H4 (cell line): ENCODE measurements around the gene MEGF6. TPM values are rescaled to one million over a fixed set of nuclear protein-coding genes. Genes with fewer than 3 reads are reported as not detected.

ENCODE experiments used
- DNase-seq: peaks from one replicate; pipeline ENCODE4 v3.0.0-alpha.2; 2015; ENCODE audit warnings: low spot score
- total RNA-seq: library from RNA; depleted of rRNA; stranded (reverse); fragments of >200 nt; shearing (Covaris generic); gene quantifications from 2 replicates; pipeline ENCODE4 v1.2.3, GENCODE V29; 2014

MEGF6 gene
- total RNA-seq, 1 experiment from 2014 or later: 1.1 TPM

DNA sequence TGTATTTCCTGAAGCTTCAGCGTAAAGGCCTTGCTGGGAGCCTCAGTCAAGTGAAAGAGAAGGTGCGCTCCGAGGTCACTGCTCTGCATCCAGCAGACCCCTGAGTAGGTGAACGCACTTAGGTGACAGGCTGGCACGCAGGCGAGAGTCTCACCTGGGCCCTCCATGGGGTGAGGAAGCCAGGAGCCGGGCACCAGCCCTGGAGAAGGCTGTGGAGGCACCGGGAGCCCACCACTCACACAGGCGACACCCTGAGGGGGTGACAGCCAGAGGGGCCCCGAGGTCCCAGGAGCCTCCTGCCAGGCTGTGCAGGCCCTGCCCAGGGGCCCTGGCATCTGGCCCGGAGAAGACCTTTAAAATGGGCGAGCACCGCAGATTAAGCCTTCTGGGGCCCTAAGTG is 89.2 kb downstream of the MEGF6 start:
- no peak for DNase-seq

DNA sequence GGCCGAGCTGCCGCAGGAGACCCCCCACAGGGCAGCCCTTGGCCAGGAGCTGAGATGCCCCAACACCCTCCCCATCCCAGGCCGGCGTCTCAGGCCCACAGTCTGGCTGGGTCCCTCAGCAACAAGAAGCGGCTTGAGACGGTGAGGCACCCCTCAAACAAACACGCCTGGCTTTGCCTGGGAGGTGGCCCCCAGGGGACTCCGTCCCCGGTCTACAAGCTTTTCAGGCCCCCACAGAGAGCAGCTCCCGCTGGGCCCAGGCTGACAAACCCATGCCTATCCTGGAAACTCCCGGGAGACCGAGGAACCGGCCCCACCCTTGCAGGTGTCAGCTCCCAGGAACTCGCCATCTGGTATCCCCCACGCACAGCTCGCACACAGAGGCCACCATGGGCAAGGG is 89.9 kb downstream of the MEGF6 start:
- no peak for DNase-seq

DNA sequence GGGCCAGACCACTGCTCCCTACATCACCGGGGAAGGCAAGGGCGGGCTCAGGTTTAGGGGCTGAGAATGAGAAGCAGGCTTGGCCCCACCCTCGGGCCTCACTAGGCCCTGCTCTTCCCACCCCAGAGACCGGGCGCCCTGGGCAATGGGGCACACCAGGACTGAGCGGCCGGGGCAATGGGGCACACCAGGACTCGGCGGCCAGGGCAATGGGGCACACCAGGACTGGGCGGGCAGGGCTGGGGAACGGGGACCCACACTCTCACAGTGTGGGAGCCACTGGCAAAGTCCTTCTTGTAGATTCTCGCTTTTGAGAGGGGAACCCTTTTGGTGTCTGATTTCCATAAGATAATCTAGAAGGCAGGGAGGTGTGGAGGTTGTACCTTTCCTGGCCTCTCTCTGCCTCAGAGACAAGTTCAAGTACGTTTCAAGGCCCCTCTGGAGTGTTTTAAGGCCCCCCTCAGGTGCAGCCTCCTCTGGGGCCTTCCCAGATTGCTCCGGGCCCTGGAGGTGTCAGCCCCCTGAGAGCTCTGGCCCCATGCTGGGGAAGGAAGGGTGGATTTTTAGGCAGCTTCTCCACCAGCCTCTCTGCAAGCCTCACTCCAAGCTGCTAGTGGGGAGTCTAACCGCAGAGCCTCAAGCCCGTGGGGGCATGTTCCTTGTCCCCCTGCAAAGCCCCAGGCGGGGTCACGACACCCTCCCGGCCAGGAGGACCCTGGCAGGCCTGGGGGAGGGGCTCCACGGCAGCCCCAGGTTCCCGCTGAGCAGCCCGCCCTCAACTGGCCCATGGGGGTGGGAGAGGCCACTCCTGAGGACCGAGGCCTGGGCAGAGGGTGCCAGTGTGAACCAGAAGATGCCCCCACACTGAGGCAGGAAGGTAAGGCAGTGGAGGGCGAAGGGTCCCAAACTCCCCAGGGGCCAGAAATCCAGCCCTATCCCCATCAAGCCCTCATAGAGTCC is 90.6 kb downstream of the MEGF6 start:
- DNase-seq: no peak

DNA sequence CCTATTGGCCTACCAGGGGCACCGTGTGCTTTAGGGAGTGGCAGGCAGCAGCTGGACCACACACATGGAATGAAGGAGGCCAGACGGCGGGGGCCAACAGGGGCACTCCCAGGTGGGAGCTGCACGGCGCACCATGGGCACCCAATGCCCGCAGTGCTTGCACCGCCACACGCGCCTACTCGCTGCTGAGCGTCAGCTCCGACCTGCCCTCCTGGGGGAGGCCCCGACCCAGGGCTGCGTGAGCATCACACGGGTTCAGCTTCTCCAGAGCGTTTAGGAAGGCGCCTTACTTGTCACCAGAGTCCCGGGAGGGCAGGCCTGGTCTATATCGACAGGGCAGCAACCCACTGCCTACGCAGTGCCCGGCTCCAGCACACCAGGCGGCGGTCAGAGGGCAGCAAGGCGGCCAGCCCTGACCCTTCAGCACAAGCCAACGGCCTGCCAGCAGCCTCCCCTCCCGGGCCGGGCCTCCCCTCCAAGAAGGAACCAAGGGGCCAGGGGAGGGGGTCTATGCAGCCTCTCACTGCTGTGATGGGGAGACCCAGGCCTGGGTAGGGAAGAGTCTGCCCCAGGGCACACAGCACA is 91.9 kb downstream of the MEGF6 start:
- DNase-seq: no peak

DNA sequence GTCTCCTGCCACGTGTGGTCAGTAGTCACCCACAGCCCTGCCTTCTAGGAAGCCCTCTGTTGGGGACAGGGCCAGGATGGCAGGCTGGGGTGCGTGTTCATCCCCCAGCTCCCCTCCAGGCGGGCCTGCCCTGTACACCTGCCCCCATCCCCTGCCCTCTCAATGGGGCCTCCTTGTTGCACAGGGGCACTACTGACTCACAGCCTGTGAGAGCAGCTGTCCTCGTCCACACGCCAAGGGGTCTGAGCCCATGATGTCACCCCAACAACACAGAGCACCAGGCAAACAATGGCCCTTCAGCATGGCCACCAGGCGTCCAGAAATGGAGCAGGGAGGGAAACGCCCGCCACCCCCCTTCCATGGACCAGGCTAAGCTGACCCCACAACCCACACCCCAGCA is 92.6 kb downstream of the MEGF6 start:
- no peak for DNase-seq

DNA sequence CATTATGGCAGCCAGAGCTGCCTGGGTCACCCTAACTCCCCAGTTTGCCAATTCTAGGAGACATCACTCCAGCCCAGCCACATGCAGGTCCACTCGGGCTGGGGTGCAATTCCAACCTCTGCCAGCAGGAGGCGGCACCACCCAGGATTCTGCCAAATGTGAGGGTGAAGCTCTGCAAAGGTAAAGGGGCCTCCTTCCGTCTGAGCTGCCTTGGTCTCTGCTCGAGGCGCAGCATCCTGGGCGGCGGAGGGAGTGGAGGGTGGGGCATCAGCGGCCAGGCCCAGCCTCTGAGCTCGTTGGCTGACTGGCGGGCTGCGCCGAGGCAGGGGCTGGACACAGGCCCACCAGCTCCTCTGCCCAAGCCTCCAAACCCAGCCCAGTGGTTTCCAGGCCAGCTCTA is 93.1 kb downstream of the MEGF6 start:
- no peak for DNase-seq

DNA sequence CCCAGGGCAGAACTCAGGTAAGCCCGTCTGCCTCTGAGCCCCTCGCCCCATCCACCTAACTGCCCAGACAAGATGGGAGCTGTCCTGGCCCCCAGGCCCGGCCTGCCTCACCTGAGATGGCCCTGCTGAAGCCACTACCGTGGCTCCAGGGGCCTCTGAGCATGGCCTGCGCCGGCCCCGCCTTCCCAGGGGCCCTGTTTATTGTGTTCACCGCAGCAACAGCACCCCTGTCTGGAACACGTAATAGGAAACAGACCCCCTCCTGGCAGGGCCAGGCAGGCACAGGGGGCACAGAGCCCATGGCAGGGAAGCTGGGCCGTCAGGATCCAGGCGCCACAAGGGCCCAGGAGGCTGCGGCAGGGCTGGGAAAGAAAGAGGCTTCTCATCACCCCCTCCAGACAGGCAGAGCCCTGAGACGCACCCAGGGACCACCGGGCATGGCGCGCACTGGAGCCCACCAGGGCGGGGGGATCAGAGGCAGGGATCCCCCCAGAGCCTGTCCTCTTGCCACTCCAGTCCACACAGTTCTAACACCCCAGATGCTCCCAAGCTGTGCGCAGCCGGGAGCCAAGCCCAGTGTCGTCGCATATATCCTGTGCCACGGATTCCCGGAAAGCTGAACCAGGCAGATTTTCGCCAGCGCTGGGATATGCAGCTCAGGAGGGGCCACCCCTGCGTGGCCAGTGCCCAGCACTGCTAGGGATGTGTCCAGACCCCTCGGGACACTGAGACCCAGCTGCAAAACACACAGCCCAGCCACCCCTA is 94.2 kb downstream of the MEGF6 start:
- DNase-seq: no peak

DNA sequence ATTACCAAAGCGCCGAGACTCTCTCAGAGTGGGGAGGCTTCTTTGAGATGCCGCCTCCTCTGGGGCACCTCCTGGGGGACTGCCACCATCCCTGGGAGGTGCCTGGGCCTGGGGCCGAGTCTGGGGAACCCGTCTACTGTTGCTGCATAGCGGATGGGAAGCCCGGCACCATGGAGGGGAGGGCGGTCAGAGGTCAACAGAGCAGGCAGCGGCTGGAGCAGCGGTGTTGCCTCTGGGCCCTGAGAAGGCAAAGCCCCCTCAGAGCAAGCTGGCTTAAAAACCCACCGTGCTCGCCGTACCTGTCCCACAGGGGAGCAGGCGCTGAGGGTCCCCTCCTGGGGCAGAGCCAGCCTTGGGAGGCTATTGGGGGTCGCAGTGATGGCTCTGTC is 94.8 kb downstream of the MEGF6 start:
- DNase-seq: no peak

DNA sequence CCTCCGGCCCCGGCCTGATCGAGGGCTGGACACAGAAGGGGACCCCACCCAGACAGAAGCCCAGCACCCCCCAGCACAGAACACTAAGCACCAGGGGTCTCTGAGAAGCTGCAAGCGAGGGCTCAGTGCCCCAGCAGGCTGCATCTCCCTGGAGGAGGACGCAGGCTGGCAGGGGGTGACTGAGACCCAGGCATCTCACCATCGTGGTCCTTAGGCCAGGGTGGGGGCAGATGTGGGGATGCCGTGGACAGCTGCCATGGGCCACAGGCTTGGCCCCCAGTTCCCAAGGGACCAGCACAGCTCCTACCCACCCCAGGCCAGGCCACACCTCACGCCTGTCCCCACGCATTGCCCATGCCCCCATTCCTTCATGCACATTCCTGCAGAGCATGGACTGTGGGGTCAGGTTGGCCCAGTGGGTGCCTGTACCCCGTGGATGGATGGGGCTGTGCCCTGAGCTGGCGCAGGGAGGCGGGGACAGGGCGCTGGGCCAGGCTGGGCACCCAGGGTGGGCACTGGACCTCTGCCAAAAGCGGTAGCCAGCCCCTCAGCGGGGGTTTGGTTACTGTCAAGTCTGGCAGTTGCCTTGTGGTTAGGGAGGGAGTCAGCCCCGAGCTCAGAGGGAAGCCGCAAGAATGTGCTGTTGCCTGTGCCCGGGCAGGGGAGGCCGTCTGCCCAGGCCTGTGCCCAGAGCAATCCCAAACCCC is 95.4 kb downstream of the MEGF6 start:
- peak; percentile 82 for DNase-seq

DNA sequence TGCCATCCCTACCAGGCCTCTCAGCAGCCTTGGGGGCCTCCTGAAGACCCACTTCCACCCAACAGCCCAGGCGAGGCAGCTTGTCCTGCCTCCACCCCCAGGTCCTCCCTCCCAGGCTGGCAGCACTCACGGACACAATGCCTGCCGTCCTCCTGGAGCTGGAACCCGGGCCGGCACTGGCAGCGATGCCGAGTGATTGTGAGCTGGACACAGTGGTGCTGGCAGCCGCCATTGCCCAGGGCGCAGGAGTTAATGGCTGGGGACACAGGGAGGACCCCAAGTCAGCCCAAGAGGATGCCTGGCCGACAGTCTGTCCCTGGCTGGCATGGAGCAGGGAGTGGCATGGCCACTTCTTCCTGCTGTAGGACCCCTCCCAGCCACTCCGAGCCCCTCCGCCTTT is 96.0 kb downstream of the MEGF6 start:
- no peak for DNase-seq

DNA sequence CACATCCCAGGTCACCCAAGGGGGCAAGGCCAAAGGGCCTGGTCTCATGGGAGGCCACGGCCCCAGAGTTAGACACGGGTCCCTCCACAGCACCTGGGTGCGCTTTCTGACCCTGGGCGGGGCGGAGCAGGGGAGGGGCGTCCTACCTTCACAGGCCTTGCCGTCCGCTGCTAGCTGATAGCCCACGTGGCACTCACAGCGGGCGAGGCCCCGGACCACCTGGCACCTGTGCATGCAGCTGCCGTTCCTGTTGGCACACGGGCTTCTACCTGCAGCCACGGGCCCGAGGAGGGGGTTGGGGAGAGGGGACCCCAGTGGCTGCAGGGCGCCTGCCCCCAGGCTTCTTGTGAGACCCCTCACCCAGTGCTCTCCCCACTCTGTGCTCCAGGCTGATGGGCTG is 96.9 kb downstream of the MEGF6 start:
- DNase-seq: no peak

DNA sequence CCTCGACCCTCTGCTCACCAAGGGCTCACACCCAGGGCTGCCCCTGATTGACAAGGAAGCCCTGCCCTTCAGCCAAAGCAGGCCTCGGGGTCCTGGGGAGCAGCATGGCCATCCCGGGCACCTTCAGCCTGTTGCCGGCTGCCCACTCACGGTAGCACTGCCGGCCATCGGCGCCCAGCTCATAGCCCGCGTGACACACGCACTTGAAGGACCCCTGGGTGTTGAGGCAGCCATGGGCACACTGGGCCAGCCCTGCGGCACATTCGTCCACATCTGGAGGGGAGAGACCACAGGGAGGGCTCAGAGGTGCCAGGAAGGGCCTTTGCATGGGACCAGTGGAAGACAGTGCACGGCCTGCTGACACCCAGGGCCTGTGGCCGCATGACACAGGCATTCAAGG is 99.5 kb downstream of the MEGF6 start:
- DNase-seq: no peak

DNA sequence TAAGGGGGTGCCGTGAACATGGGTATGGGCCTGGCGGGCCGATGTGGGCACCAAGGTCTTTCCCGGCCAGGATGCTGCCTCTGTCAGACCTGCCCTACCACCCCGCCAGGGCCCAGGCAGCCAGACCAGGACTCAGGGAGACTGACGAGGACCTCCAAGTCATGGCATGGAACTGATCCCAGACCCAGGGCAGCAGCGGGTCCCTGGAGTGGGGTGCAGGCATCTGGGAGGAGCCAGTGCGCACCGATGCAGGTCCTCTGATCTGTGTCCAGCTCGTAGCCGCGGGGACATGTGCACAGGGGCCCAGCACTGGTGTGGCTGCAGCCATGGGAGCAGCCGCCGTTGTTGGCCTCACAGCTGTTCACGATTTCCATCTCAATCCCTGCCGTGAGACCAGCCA is 100.0 kb downstream of the MEGF6 start:
- DNase-seq: no peak

DNA sequence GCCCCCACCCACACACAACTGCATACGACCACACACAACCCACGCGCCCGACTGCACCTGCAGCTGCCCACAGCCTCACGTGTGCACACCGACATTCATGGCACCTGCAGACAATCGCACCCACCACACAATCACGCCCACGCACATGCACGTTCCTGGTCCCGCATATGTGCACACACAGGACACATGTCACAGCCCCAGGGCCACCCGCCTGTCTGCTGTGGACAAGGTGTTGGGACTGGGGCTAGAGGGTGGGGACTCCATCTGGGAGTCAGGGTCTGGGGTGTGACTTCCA is 100.4 kb downstream of the MEGF6 start:
- no peak for DNase-seq

DNA sequence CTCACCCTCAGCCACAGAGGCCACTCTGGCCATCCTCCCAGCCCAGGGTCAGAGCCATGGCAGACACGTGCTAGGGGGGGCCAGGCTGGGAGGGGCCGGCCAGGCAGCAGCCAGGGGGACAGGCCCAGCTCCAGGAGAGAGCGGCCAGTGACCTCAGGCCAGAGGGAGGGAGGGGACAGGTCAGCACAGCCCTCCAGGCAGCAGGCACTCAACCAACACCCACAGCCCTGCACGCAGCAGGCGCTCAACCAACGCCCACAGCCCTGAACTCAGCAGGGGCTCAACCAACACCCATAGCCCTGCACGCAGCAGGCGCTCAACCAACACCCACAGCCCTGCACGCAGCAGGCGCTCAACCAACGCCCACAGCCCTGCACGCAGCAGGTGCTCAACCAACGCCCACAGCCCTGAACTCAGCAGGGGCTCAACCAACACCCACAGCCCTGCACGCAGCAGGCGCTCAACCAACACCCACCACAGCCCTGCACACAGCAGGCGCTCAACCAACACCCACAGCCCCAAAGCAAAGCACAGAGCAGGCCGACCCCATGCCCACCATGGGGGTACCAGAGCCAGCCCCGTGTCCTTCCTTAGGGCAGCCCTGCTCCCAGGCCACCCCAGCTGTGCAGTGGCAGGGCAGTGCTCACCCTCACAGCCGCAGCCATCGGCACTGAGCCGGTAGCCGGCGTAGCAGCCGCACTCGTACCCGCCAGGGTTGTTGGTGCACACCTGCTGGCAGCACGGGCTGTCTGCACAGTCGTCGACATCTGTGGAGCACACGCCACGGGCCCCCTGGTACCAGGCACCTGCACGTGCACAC is 101.0 kb downstream of the MEGF6 start:
- DNase-seq: no peak

DNA sequence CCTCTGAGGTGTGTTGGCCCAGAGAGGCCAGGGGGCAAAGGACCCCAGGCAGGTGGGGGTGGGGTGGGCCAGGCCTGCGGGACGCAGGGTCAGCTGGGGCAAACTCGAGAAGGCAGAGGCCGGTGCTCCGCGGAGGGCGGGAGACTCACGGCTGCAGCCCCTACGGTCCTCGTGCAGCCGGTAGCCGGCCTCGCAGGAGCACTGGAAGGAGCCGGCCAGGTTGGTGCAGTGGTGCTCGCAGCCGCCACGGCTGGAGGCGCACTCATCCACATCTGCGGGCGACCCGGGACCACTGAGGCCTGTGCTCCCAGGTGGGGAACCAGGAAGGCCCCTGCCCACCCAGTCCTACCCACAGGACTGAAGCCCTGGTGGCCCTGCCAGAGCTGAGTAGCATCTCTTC is 101.6 kb downstream of the MEGF6 start:
- no peak for DNase-seq

DNA sequence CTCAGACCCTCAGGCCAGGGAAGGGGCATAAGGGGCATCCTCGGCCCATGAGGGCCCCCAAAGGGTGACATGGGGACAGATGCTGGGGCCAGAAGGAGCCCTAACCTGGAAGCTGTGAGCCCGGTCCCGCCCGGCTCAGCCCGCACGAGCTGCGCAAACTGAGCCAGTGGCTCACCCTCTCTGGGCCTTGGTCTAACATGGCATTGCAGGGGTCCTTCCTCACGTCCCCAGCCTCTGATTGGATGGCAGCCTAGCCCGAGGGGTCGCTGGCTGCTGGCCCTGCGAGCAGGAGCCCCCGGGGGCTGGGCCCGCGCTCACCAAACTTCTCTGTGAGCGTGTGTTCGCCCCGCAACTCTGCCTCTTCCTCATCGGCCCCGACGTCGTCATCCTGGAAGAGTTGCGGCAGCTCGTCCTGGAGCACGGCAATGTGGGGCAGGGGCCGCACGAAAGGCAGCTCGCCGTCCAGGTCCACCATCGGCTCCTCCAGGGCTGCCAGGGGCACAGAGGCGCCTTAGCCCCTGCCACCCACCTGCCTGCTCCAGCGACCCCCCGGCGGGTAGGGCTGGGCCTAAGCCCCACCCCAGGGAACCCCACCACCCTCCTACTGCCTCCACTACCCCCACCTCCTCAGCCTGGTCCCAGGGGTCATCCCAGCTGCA is 102.4 kb downstream of the MEGF6 start:
- DNase-seq: no peak

DNA sequence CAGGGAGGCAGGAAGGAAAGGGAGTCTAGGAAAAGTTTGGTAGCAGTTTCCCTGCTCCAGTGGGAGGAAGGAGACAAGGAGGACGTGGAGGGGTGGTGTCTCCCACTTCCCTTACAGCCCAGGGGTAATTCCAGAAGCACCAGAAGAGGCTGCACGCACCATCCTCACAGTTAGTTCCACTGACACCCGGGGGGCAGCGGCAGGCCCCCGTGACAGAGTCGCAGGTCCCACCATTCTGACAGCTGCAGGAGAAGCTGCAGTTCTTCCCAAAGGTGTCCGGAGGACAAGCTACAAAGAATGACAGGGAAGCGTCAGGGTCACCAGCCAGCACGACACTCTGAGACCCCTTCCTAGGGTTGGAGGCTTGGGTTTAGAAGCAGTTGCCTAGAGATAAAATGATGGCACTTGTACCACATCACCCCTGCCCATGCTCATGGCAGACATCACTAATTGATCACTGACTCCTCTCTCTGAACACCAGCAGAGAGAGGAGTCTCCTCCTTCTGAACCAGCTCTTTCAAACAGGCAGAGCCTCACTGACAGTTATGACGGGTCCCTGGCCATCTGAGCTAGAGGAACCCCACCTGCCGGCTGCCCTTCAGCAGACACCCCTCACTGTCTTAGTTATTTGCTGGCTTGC is 103.6 kb downstream of the MEGF6 start:
- no peak for DNase-seq

DNA sequence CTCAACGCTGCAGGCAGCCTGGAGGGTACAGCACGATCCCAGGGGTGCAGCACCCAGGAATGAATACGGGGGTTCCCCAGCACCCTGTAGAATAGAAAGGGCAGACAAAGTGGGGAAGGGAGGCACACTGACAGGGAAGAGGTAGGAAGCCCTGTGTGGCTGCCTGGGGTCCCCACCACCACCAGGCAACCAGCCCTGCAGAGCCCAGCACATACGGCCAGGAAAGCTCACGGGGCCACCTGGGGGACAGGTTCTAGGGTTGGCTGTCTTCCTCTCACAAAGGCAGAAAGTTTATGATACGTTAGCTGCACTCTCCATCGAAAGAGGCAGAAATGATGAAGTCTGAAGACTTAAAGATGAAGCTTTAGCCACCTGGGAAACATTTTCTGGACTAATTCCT is 104.4 kb downstream of the MEGF6 start:
- DNase-seq: no peak

DNA sequence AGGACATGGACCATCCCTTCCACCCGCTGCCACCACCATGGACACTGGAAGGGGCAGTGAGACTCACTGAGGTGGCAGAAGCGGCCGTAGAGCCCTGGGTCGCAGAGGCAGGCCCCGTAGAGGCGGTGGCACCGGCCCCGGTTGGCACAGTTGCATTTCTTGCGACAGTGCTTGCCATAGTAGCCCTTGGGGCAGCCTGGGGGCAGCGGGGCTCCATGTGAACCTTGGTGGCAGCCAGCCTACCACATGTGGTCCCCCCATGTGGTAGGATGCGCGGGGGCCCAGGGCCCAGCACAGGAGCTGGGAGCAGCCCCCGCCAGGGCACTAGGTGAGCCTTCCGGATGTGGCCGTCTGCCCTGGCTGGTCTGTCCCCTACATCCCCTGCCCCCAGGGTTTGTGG is 105.3 kb downstream of the MEGF6 start:
- DNase-seq: no peak
